ENCODE results near the gene ENTHD1. TPM values are rescaled to one million over a fixed set of nuclear protein-coding genes. Genes with fewer than 3 reads are reported as not detected.

Gene ENTHD1
- total RNA-seq, 4 donors from 2014 or later, result 0.42 to 3.3 (median 1.8) TPM

DNA sequence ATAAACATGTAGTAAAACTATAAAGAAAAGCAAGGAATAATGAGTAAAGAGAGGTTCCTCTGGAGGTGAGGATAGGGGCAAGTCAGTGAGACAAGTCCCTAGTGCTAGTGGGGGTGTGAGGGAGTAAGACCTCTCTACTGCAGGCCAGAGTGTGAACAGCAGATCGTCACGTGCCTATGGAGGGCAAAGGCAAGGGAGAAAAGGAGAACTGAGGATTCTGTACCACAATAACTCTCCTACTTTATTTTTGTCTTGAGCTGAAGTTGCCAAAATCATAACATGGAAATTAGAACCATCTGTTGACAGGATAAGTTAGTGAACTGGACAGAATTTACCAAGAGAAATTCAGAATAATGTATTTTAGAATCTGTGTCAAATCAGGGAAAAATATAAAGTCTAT is 77.6 kb downstream of the ENTHD1 start:
- no peak overlapping the region for H3K27ac ChIP-seq
- no peaks in the 10 kb centered on the region for H3K9me3 ChIP-seq
- 13 to 19% methylated on average over 2 of the region's 2 CpGs for WGBS, 2 donors
- H3K36me3 ChIP-seq, result no peaks in the 10 kb centered on the region
- no peaks in the 10 kb centered on the region for H3K27me3 ChIP-seq
- no peak overlapping the region for H3K4me3 ChIP-seq
- TF ChIP-seq POLR2A (IDR thresholded peaks at IDR 0.05) (no peak), CTCF (IDR thresholded peaks at IDR 0.05) (no peak), EP300 (IDR thresholded peaks at IDR 0.05) (no peak)
- DNase-seq (ENCODE audit: low spot score in 2 of 2), result no peak
- H3K4me1 ChIP-seq, result no peaks in the 10 kb centered on the region

- WGBS, 2 donors, result 67 to 74% methylated on average over 4 of the region's 4 CpGs
- no peaks in the 10 kb centered on the region for H3K27me3 ChIP-seq
- no peak for TF ChIP-seq POLR2A (IDR thresholded peaks at IDR 0.05)
These were observed 78.7 kb downstream of the ENTHD1 start for GRCh38 chr22:39814899-39815298.

DNA sequence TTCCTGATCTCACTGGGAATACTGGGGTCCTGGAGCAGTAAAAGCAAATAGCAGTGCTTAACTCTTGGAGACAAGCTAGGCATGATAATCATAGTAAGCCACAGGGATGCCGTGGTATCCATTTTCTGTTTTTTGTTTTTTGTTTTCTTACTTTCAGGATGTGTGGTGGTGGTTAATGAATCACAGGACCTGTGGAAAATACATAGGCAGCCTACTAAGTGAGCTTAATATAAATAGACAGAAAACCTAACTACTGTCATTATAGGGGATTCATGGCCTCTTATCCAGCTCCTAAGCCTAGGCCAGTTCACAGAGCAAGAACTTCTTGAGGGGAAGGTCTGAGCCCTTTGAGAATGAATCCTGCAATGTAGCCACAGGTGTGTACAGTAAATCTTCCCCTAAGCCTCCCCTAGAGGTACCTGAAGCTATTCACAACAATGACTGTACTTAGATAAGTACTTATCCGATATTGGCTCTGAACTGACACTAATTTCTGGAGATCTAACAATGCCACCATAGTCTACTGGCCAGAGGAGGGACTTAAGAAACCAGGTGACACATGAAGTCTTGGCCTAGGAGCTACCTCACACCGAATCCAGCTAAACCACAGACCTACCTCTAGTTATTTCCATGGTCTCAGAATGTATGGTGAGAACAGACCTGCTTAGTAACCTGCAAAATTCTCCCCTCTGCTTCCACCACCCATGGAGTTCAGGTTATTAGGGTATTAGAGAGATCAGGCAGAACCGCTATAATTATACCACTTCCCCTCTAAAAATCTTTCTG is 83.6 kb downstream of the ENTHD1 start:
- Histone ChIP-seq H3K36me3 (no peaks in the 10 kb centered on the region), H3K27me3 (no peaks in the 10 kb centered on the region), H3K9me3 (no peaks in the 10 kb centered on the region), H3K4me3 (no peak overlapping the region), H3K27ac (no peak overlapping the region), H3K4me1 (no peaks in the 10 kb centered on the region)
- DNase-seq (ENCODE audit: low spot score in 2 of 2), result no peak
- TF ChIP-seq CTCF (IDR thresholded peaks at IDR 0.05) (no peak), EP300 (IDR thresholded peaks at IDR 0.05) (no peak), POLR2A (IDR thresholded peaks at IDR 0.05) (no peak)
- WGBS, 2 donors, result 80 to 87% methylated on average over 4 of the region's 4 CpGs

More at GRCh38 chr22:39814899-39815298, 78.7 kb downstream of the ENTHD1 start:
- H3K4me1 ChIP-seq, result no peaks in the 10 kb centered on the region
- no peak overlapping the region for H3K27ac ChIP-seq
- no peak for DNase-seq (ENCODE audit: low spot score in 2 of 2)
- H3K4me3 ChIP-seq, result no peak overlapping the region
- no peaks in the 10 kb centered on the region for H3K36me3 ChIP-seq
- no peaks in the 10 kb centered on the region for H3K9me3 ChIP-seq

GRCh38 chr22:39808081-39808480 is 85.5 kb downstream of the ENTHD1 start:
- 36 to 39% methylated on average over 3 of the region's 3 CpGs for WGBS, 2 donors
- H3K4me1 ChIP-seq, result no peaks in the 10 kb centered on the region
- H3K27ac ChIP-seq, result no peak overlapping the region
- DNase-seq (ENCODE audit: low spot score in 2 of 2), result no peak
- no peaks in the 10 kb centered on the region for H3K27me3 ChIP-seq
- H3K9me3 ChIP-seq, result no peaks in the 10 kb centered on the region
- H3K36me3 ChIP-seq, result no peaks in the 10 kb centered on the region
- TF ChIP-seq POLR2A (IDR thresholded peaks at IDR 0.05), result no peak
- H3K4me3 ChIP-seq, result no peak overlapping the region

DNA sequence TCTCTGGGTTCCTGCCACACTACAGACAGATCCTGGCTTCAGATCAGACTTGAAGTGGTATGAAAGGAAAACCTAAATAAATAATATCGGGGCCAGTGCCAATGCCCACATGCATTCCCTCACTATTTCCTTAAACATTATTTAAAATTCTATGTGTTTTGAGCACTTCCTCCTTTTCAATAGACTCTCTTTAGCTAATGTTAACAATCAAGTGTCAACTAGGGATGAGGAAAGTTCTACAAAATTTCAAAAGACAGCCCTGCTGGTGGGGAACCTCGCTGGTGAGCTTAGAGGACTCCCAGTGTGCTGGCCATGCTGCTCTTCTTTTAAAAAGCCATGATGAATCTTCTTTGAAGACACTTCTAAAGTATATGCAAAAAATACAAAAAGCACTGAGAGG is 87.5 kb downstream of the ENTHD1 start:
- no peaks in the 10 kb centered on the region for H3K9me3 ChIP-seq
- no peak overlapping the region for H3K4me3 ChIP-seq
- H3K4me1 ChIP-seq, result no peaks in the 10 kb centered on the region
- 68% methylated on average over 2 of the region's 2 CpGs for WGBS, 2 donors
- DNase-seq (ENCODE audit: low spot score in 2 of 2), result no peak
- TF ChIP-seq EP300 (IDR thresholded peaks at IDR 0.05), result no peak
- TF ChIP-seq CTCF (IDR thresholded peaks at IDR 0.05), result no peak
- no peak for TF ChIP-seq POLR2A (IDR thresholded peaks at IDR 0.05)
- H3K27ac ChIP-seq, result no peak overlapping the region
- no peaks in the 10 kb centered on the region for H3K27me3 ChIP-seq
- H3K36me3 ChIP-seq, result no peaks in the 10 kb centered on the region

DNA sequence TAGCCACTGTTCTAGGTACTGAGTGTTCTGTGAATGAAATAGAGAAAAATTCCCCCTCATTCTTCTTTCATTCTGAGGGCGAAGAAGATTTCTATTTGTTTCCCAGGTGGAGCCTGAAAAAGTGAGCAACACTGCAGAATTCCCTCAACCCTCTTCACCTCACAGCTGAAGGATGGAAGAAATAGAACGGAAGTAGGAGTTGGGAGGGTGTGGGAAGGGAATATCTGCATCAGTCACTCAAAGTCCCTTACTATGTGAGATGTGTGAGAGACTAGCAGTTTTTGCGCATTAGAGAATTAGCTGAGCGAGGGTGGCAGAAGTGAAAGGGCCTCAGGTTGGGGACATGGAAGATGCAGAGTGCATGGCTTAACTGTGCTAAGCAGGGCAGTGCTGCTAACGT is 88.4 kb downstream of the ENTHD1 start:
- Histone ChIP-seq H3K27me3 (no peaks in the 10 kb centered on the region), H3K4me1 (no peaks in the 10 kb centered on the region), H3K27ac (no peak overlapping the region), H3K36me3 (no peaks in the 10 kb centered on the region), H3K9me3 (no peaks in the 10 kb centered on the region), H3K4me3 (no peak overlapping the region)
- TF ChIP-seq CTCF (IDR thresholded peaks at IDR 0.05), result no peak
- no peak for TF ChIP-seq EP300 (IDR thresholded peaks at IDR 0.05)
- no peak for TF ChIP-seq POLR2A (IDR thresholded peaks at IDR 0.05)
- DNase-seq (ENCODE audit: low spot score in 2 of 2), result no peak
- 88 to 90% methylated on average over 5 of the region's 5 CpGs for WGBS, 2 donors

All from tibial nerve (tissue), 4 donors.